K562 (cell line): ENCODE results near the gene FAM117B. TPM values are rescaled to one million over a fixed set of nuclear protein-coding genes. Genes with fewer than 3 reads are reported as not detected.

ENCODE experiments used
- ATAC-seq: fragments of 200-7000 bp; cut with Tn5 transposase; 3 replicates; pipeline ENCODE4 v1.9.1; 2020; ENCODE audit warnings: moderate library complexity
- BruUV-seq: library from RNA; stranded (reverse); fragments of 400-500 nt; replicated peaks from 2 replicates; lab custom pipeline; 2021; lab: Mats Ljungman, UMichigan
- CTCF ChIA-PET: fragments of 300-600 bp; formaldehyde crosslinking; extraction: SDS; loops from one replicate; lab custom pipeline; 2021; ENCODE audit warnings: low intra/inter-chr PET ratio; lab: Yijun Ruan, JAX
- POLR2A ChIA-PET: fragments of 300-600, 350-650 bp; sonication (Branson Sonifier 250); formaldehyde crosslinking; extraction: SDS; loops from one replicate; lab custom pipeline; 2021; ENCODE audit warnings: antibody characterized with exemption, inconsistent platforms; lab: Yijun Ruan, JAX
- DNase-seq, 4 experiments: peaks; one replicate each; pipeline versions ENCODE4 v3.0.0 to v3.0.0-alpha.2; 2011 to 2018; ENCODE audit warnings: low spot score in 3 of 4, mixed read lengths in 3 of 4; ENCODE audit errors: extremely low read depth in 1 of 4
- FAIRE-seq: peaks from 2 replicates; lab custom pipeline; 2011; peaks lifted over from hg19 to GRCh38; lab: Jason Lieb, UNC
- H2AFZ ChIP-seq: 2 replicates; pipeline ENCODE4 v1.6.0; 2011; ENCODE audit warnings: low read depth, low read length, control low read depth, inconsistent platforms
- H3K27ac ChIP-seq: fragments of 200-600 bp; 3 replicates; pipeline ENCODE4 v1.8.0; 2011; ENCODE audit warnings: low read depth, mild to moderate bottlenecking, control low read depth, inconsistent platforms, low read length, moderate library complexity, mixed read lengths; ENCODE audit errors: extremely low read depth
- H3K27me3 ChIP-seq, 2 experiments: fragments of 300-600 bp in 1 of 2; 2 replicates in 1 of 2; 3 replicates in 1 of 2; pipeline versions ENCODE4 v1.6.0 to v1.8.0; 2011; ENCODE audit warnings: inconsistent platforms in 2 of 2, low read length in 2 of 2, mild to moderate bottlenecking in 1 of 2, mixed read lengths in 1 of 2, moderate library complexity in 1 of 2; ENCODE audit not compliant: control insufficient read depth in 2 of 2, insufficient read depth in 2 of 2
- H3K36me3 ChIP-seq: fragments of 300-600 bp; 3 replicates; pipeline ENCODE4 v1.8.0; 2011; ENCODE audit warnings: mild to moderate bottlenecking, low read length, inconsistent platforms; ENCODE audit not compliant: control insufficient read depth, insufficient read depth
- H3K4me1 ChIP-seq, 2 experiments: fragments of 200-600 bp in 1 of 2; replicated peaks in 1 of 2; 2 replicates in 1 of 2; 3 replicates in 1 of 2; pipeline versions ENCODE4 v1.5.1 to v1.8.0; 2011; ENCODE audit warnings: inconsistent platforms in 2 of 2, low read length in 2 of 2, mild to moderate bottlenecking in 1 of 2, mixed read lengths in 1 of 2, moderate library complexity in 1 of 2; ENCODE audit not compliant: control insufficient read depth in 2 of 2, insufficient read depth in 2 of 2
- H3K4me2 ChIP-seq: 2 replicates; pipeline ENCODE4 v1.6.1; 2011; ENCODE audit warnings: low read length, control low read depth, inconsistent platforms, mixed read lengths; ENCODE audit not compliant: insufficient read depth
- H3K4me3 ChIP-seq: fragments of 200-600 bp; sonication (generic), shearing (Covaris generic); 2 replicates; pipeline ENCODE4 v1.5.1; 2016; ENCODE audit warnings: control low read depth, inconsistent platforms
- H3K79me2 ChIP-seq: fragments of 200-600 bp; 3 replicates; pipeline ENCODE4 v1.8.0; 2011; ENCODE audit warnings: low read length, inconsistent platforms; ENCODE audit not compliant: control insufficient read depth, insufficient read depth
- H3K9ac ChIP-seq, 2 experiments: 2 replicates each; pipeline versions ENCODE4 v1.6.0 to v1.6.1; 2011; ENCODE audit warnings: low read depth in 2 of 2, low read length in 2 of 2, control low read depth in 1 of 2, inconsistent platforms in 1 of 2, mild to moderate bottlenecking in 1 of 2, mixed read lengths in 1 of 2; ENCODE audit not compliant: insufficient read depth in 1 of 2
- H3K9me1 ChIP-seq: one replicate; pipeline ENCODE4 v1.6.0; 2011; ENCODE audit warnings: inconsistent platforms, mild to moderate bottlenecking, low read length, moderate library complexity; ENCODE audit not compliant: control insufficient read depth, insufficient read depth
- H3K9me3 ChIP-seq: replicated peaks from 2 replicates; pipeline ENCODE4 v1.5.1; 2011; ENCODE audit warnings: low read depth, low read length, inconsistent platforms; ENCODE audit not compliant: control insufficient read depth, insufficient read depth
- H4K20me1 ChIP-seq: replicated peaks from 2 replicates; pipeline ENCODE4 v1.6.1; 2011; ENCODE audit warnings: low read length, inconsistent platforms, mixed read lengths; ENCODE audit not compliant: control insufficient read depth, insufficient read depth
- ADNP ChIP-seq: fragments of 200-800 bp; sonication (Bioruptor generic); IDR thresholded peaks from 2 replicates; pipeline ENCODE4 v1.6.1; 2016; ENCODE audit warnings: missing genetic modification characterization, missing compliant biosample characterization
- CEBPB ChIP-seq: fragments of 450-650 bp; IDR thresholded peaks from 2 replicates; pipeline ENCODE4 v1.6.1; 2016; ENCODE audit warnings: missing genetic modification characterization, missing compliant biosample characterization
- ELF1 ChIP-seq: fragments of 200-800 bp; sonication (Bioruptor generic); IDR thresholded peaks from 2 replicates; pipeline ENCODE4 v1.6.1; 2016; ENCODE audit warnings: missing genetic modification characterization, missing compliant biosample characterization
- KLF13 ChIP-seq: fragments of 450-650 bp; IDR thresholded peaks from 2 replicates; pipeline ENCODE4 v1.6.1; 2016; ENCODE audit warnings: missing genetic modification characterization, low read depth, mild to moderate bottlenecking, missing compliant biosample characterization, moderate library complexity, borderline replicate concordance
- MTA1 ChIP-seq: fragments of 450-650 bp; IDR thresholded peaks from 2 replicates; pipeline ENCODE4 v1.6.1; 2017; ENCODE audit warnings: borderline replicate concordance
- NFE2 ChIP-seq: IDR thresholded peaks from 2 replicates; pipeline ENCODE4 v1.6.1; 2014; ENCODE audit warnings: antibody characterized with exemption, low read depth
- NONO ChIP-seq, 2 experiments: fragments of 200-400 bp in 1 of 2; fragments of 450-650 bp in 1 of 2; formaldehyde crosslinking in 1 of 2; IDR thresholded peaks; 2 replicates each; pipeline ENCODE4 v1.6.1; 2017; ENCODE audit warnings: low read depth in 2 of 2, mild to moderate bottlenecking in 2 of 2, moderate library complexity in 2 of 2, low read length in 1 of 2
- POLR2G ChIP-seq: fragments of 200-400 bp; formaldehyde crosslinking; IDR thresholded peaks from 2 replicates; pipeline ENCODE4 v1.6.1; 2017; ENCODE audit warnings: low read depth, mild to moderate bottlenecking, antibody characterized with exemption, low read length, moderate library complexity
- RUNX1 ChIP-seq: sonication (generic); IDR thresholded peaks from 2 replicates; pipeline ENCODE4 v1.6.1; 2016; ENCODE audit warnings: antibody characterized with exemption, low read depth
- SNRNP70 ChIP-seq: fragments of 200-400 bp; formaldehyde crosslinking; optimal IDR thresholded peaks from 2 replicates; pipeline ENCODE3; 2017; ENCODE audit warnings: low read depth, low read length
- ZNF175 ChIP-seq: fragments of 200-800 bp; sonication (Bioruptor generic); IDR thresholded peaks from 2 replicates; pipeline ENCODE4 v1.6.1; 2016; ENCODE audit warnings: low read depth, mild to moderate bottlenecking, missing genetic modification characterization, missing compliant biosample characterization
- ZNF3 ChIP-seq: fragments of 250-450 bp; sonication (Bioruptor Pico); IDR thresholded peaks from 2 replicates; pipeline ENCODE4 v1.5.0; 2021; ENCODE audit warnings: mild to moderate bottlenecking, moderate library complexity
- ZNF384 ChIP-seq: IDR thresholded peaks from 2 replicates; pipeline ENCODE4 v1.6.1; 2012; ENCODE audit warnings: low read depth, low read length, improper control_type of control experiment
- ZNF766 ChIP-seq: fragments of 200-800 bp; sonication (Bioruptor generic); conservative IDR thresholded peaks from 2 replicates; pipeline ENCODE4 v1.6.1; 2016; ENCODE audit warnings: missing genetic modification characterization, missing compliant biosample characterization
- WGBS: fragments of 100-300 bp; shearing (Covaris generic); methylation state at CpG from one replicate; pipeline ENCODE4 v1.1.6; 2016; ENCODE audit warnings: low coverage, mixed read lengths; ENCODE audit not compliant: insufficient coverage; ENCODE audit errors: missing lambda C conversion rate; 5-methylcytosine and 5-hydroxymethylcytosine counted together
- in situ Hi-C: fragments of 300-500 bp; cut with MboI; formaldehyde crosslinking; loops from 4 replicates; pipeline ENCODE4 v1.15.0; 2018; ENCODE audit warnings: inconsistent platforms, mixed read lengths
- intact Hi-C: fragments of 100-400 bp; cut with micrococcal nuclease; formaldehyde crosslinking; loops from 2 replicates; pipeline ENCODE4 v1.14.2; 2022
- polyA plus RNA-seq, 8 experiments: library from polyadenylated mRNA; depleted of rRNA in 4 of 8; stranded (reverse) in 5 of 8; unstranded in 3 of 8; fragments of >200 nt; fragmentation: Nextera tagmentation in 2 of 8; fragmentation: Illumina TruSeq in 1 of 8; extraction: Ambion mirVana in 2 of 8; extraction: Trizol in 1 of 8; gene quantifications; 2 replicates each; pipeline versions ENCODE4 v1.2.1 to v1.2.3, GENCODE V29; 2011 to 2014; ENCODE audit warnings: inconsistent platforms in 1 of 8, missing spikeins in 1 of 8
- total RNA-seq, 7 experiments: library from RNA; depleted of rRNA in 6 of 7; stranded (reverse); fragments of >200 nt in 6 of 7; fragmentation: Illumina TruSeq in 2 of 7; extraction: Trizol in 2 of 7; gene quantifications; 2 replicates each; pipeline versions ENCODE4 v1.2.1 to v1.2.3, GENCODE V29; 2011 to 2021; ENCODE audit warnings: low replicate concordance in 1 of 7
- TF ChIP-seq, protein P1 (sequence below): fragments of 250-450 bp; sonication (Bioruptor Pico); IDR thresholded peaks from 2 replicates; pipeline ENCODE4 v1.8.0; 2021; ENCODE audit warnings: borderline replicate concordance, mild to moderate bottlenecking, moderate library complexity; ENCODE audit not compliant: poor library complexity, severe bottlenecking

Gene FAM117B
- total and polyA plus RNA-seq, 9 of the 15 experiments (the other 6 are each of a cell fraction or from before 2014, with no cell fraction given) = 1.6 to 5.2 (median 2.6) TPM

DNA sequence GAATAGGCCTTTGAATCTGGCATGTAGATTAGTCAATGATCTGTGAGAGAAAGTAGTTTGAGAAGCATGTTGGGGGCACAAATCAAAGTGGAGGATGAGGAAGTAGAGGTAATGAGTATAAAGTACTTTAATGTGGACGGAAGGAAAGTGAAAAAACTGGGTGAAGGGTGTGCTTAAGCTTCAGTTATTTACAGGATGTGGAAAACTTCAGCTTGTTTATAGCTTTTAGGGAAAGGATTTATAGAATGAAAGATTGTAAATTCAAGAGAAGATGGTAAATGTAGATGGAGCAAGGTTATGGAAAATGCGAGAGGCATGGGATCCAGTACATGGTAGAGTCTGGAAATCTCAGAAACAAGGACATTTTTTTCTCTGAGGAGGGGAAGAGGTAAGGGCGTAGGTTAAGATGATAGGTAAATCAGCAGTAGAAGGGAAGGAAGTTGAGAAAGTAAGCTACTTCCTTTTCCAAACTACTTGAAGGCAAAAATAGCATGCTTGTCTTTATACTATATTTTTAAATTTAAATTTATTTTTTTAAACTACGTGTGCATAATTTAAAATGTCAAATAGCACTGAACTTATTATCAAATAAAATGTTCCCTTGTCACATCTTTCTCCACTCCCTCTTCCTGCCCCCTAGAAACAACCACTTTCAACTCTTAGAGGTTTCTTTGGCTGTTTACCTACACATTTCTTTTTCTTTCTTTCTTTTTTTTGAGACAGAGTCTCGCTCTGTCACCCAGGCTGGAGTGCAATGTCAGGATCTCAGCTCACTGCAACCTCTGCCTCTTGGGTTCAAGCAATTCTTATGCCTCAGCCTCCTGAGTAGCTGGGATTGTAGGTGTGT, 8.5 kb downstream of the FAM117B start:
- TF ChIP-seq ZNF766 (0 out of 2 replicates have a peak, but pooled peaks have one; percentile 21), CEBPB (tag) (no peak)
- no peak overlapping the region for H3K9ac ChIP-seq
- no peak overlapping the region for H3K27ac ChIP-seq
- BruUV-seq = no TSS peak
- no peak for ATAC-seq
- no peaks in the 10 kb centered on the region for H3K36me3 ChIP-seq
- peaks cover 32% of the 10 kb centered on the region for H3K79me2 ChIP-seq
- H3K27me3 ChIP-seq = no peaks in the 10 kb centered on the region
- no peaks in the 10 kb centered on the region for H3K9me1 ChIP-seq
- H4K20me1 ChIP-seq = no peaks in the 10 kb centered on the region
- ChIA-PET CTCF (no interaction called here), POLR2A (interaction anchor here (1.0 kb wide), 1 partner anchor 9 kb away, joined by 5 read pairs; the partner anchor contains the start of gene FAM117B)
- no peak overlapping the region for H2AFZ ChIP-seq
- H3K4me2 ChIP-seq = no peak overlapping the region
- in situ Hi-C loops = no loop called here
- DNase-seq = no peak
- peaks cover 0 to 4% of the 10 kb centered on the region in 2 experiments; a peak in 3 of 5 replicates for H3K4me1 ChIP-seq
- intact Hi-C loops = no loop called here
- H3K4me3 ChIP-seq = no peak overlapping the region
- FAIRE-seq = no peak
- 60% methylated on average over 4 of the region's 5 CpGs for WGBS
- H3K9me3 ChIP-seq = no peaks in the 10 kb centered on the region

DNA sequence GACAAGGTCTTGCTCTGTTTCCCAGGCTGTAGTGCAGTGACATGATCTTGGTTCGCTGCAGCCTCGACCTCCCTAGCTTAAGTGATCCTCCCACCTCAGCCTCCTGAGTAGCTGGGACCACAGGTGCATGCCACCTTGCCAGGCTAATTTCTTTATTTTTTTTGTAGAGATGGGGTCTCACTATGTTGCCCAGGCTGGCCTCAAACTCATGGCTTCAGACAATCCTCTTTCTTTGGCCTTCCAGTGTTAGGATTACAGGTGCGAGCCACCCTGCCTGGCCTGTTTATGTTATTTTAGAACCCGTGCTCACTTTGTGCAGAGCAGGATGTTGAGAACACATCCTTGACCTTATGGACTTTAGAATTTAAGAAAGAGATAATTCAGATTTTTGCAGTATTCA, 17.4 kb downstream of the FAM117B start:
- no peaks in the 10 kb centered on the region for H4K20me1 ChIP-seq
- H3K9ac ChIP-seq = no peak overlapping the region
- no peak overlapping the region for H3K27ac ChIP-seq
- H3K79me2 ChIP-seq = peaks cover 15% of the 10 kb centered on the region; the same call in 1 of the 3 replicates
- no peak overlapping the region for H2AFZ ChIP-seq
- BruUV-seq = no TSS peak
- H3K27me3 ChIP-seq = no peaks in the 10 kb centered on the region
- no peak for DNase-seq
- H3K4me3 ChIP-seq = no peak overlapping the region
- in situ Hi-C loops = no loop called here
- ChIA-PET CTCF (no interaction called here), POLR2A (no interaction called here)
- intact Hi-C loops = no loop called here
- WGBS = 85% methylated on average over 4 of the region's 4 CpGs
- no peak for FAIRE-seq
- no peaks in the 10 kb centered on the region for H3K9me1 ChIP-seq
- no peaks in the 10 kb centered on the region for H3K36me3 ChIP-seq
- H3K4me2 ChIP-seq = no peak overlapping the region
- ATAC-seq = no peak
- H3K9me3 ChIP-seq = no peaks in the 10 kb centered on the region
- H3K4me1 ChIP-seq = peaks cover 0 to 2% of the 10 kb centered on the region in 2 experiments; a peak in 2 of 5 replicates
- TF ChIP-seq, protein P1, sequence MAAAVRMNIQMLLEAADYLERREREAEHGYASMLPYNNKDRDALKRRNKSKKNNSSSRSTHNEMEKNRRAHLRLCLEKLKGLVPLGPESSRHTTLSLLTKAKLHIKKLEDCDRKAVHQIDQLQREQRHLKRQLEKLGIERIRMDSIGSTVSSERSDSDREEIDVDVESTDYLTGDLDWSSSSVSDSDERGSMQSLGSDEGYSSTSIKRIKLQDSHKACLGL (CRISPR knock-in tag) = no peak
- TF ChIP-seq MTA1 (no peak), NFE2 (no peak), ZNF3 (CRISPR knock-in tag) (no peak), POLR2G (no peak), KLF13 (tag) (no peak), SNRNP70 (no peak), ELF1 (tag) (no peak), ZNF175 (CRISPR knock-in tag) (no peak), ADNP (no peak), NONO (IDR thresholded peaks at IDR 0.05; ENCODE audit: low read depth in 2 of 2, low read length in 1 of 2) (no peak), RUNX1 (no peak), ZNF384 (no peak)
